IMR-90 (cell line): ENCODE results near the gene RIMBP2. TPM values are rescaled to one million over a fixed set of nuclear protein-coding genes. Genes with fewer than 3 reads are reported as not detected.

Source experiments
- ATAC-seq: fragments of 200-7000 bp; cut with Tn5 transposase; 2 replicates; pipeline ENCODE4 v1.9.1; 2020; ENCODE audit warnings: low read depth, mild to moderate bottlenecking, moderate library complexity
- BruUV-seq: library from RNA; stranded (reverse); fragments of 400-500 nt; replicated peaks from 2 replicates; lab custom pipeline; 2021; lab: Mats Ljungman, UMichigan
- CTCF ChIA-PET: fragments of 300-600 bp; formaldehyde crosslinking; extraction: SDS; loops from one replicate; lab custom pipeline; 2021; ENCODE audit warnings: antibody characterized with exemption; lab: Yijun Ruan, JAX
- POLR2A ChIA-PET: fragments of 300-600 bp; sonication (Branson Sonifier 250); formaldehyde crosslinking; loops from one replicate; lab custom pipeline; 2022; ENCODE audit warnings: antibody characterized with exemption; ENCODE audit not compliant: unreplicated experiment; lab: Charles Lee
- DNase-seq: peaks from one replicate; pipeline ENCODE4 v3.0.0; 2013
- H2AFZ ChIP-seq: replicated peaks from 2 replicates; pipeline ENCODE3; 2013; ENCODE audit warnings: low read length, mild to moderate bottlenecking; ENCODE audit not compliant: poor library complexity
- H2AK5ac ChIP-seq: 2 replicates; pipeline ENCODE4 v1.6.1; 2013; ENCODE audit warnings: low read depth, low read length, inconsistent platforms
- H2AK9ac ChIP-seq: replicated peaks from 2 replicates; pipeline ENCODE3; 2013; ENCODE audit warnings: mild to moderate bottlenecking, low read depth, low read length, moderate library complexity; ENCODE audit not compliant: poor library complexity
- H2BK120ac ChIP-seq: 2 replicates; pipeline ENCODE4 v1.6.1; 2013; ENCODE audit warnings: low read depth, low read length, inconsistent platforms
- H2BK15ac ChIP-seq: 3 replicates; pipeline ENCODE4 v1.6.1; 2013; ENCODE audit warnings: low read depth, low read length, inconsistent platforms
- H2BK20ac ChIP-seq: 2 replicates; pipeline ENCODE4 v1.6.1; 2013; ENCODE audit warnings: low read depth, mild to moderate bottlenecking, inconsistent platforms, low read length, moderate library complexity
- H2BK5ac ChIP-seq: 2 replicates; pipeline ENCODE4 v1.6.1; 2013; ENCODE audit warnings: mild to moderate bottlenecking, low read depth, low read length, inconsistent platforms; ENCODE audit not compliant: poor library complexity, severe bottlenecking
- H3K14ac ChIP-seq: replicated peaks from 2 replicates; pipeline ENCODE4 v1.6.1; 2013; ENCODE audit warnings: low read depth, low read length, inconsistent platforms
- H3K18ac ChIP-seq: 2 replicates; pipeline ENCODE4 v1.6.1; 2013; ENCODE audit warnings: low read depth, low read length, control low read depth
- H3K23ac ChIP-seq: 2 replicates; pipeline ENCODE4 v1.6.1; 2013; ENCODE audit warnings: low read depth, low read length, inconsistent platforms
- H3K27ac ChIP-seq: 2 replicates; pipeline ENCODE4 v1.5.1; 2013; ENCODE audit warnings: mild to moderate bottlenecking, control low read depth, low read length; ENCODE audit not compliant: insufficient read depth
- H3K27me3 ChIP-seq: 2 replicates; pipeline ENCODE4 v1.6.1; 2013; ENCODE audit warnings: low read length; ENCODE audit not compliant: control insufficient read depth, insufficient read depth
- H3K36me3 ChIP-seq: 2 replicates; pipeline ENCODE4 v1.6.1; 2013; ENCODE audit warnings: low read length, mixed read lengths; ENCODE audit not compliant: control insufficient read depth, insufficient read depth
- H3K4ac ChIP-seq: 2 replicates; pipeline ENCODE4 v1.6.1; 2013; ENCODE audit warnings: low read depth, low read length, inconsistent platforms
- H3K4me1 ChIP-seq: 2 replicates; pipeline ENCODE4 v1.6.1; 2013; ENCODE audit warnings: low read length, mixed read lengths; ENCODE audit not compliant: control insufficient read depth, insufficient read depth
- H3K4me2 ChIP-seq: 2 replicates; pipeline ENCODE4 v1.6.1; 2013; ENCODE audit warnings: low read depth, mild to moderate bottlenecking, control low read depth, low read length, moderate library complexity
- H3K4me3 ChIP-seq: 2 replicates; pipeline ENCODE4 v1.5.1; 2013; ENCODE audit warnings: low read depth, mild to moderate bottlenecking, control low read depth, low read length, moderate library complexity; ENCODE audit not compliant: insufficient read depth
- H3K56ac ChIP-seq: 2 replicates; pipeline ENCODE4 v1.6.1; 2013; ENCODE audit warnings: low read length, inconsistent platforms; ENCODE audit not compliant: insufficient read depth; ENCODE audit errors: extremely low read depth
- H3K79me1 ChIP-seq, 2 experiments: 2 replicates each; pipeline ENCODE4 v1.6.1; 2013; ENCODE audit warnings: low read length in 2 of 2, inconsistent platforms in 1 of 2, low read depth in 1 of 2
- H3K9ac ChIP-seq: 2 replicates; pipeline ENCODE4 v1.6.1; 2013; ENCODE audit warnings: low read depth, low read length, control low read depth
- H3K9me1 ChIP-seq: 2 replicates; pipeline ENCODE4 v1.6.1; 2013; ENCODE audit warnings: low read length, inconsistent platforms; ENCODE audit not compliant: insufficient read depth
- H3K9me3 ChIP-seq: 2 replicates; pipeline ENCODE4 v1.6.1; 2013; ENCODE audit warnings: low read length; ENCODE audit not compliant: control insufficient read depth, insufficient read depth
- H4K20me1 ChIP-seq: 2 replicates; pipeline ENCODE4 v1.6.1; 2013; ENCODE audit warnings: low read length, inconsistent platforms; ENCODE audit not compliant: insufficient read depth
- H4K5ac ChIP-seq: 2 replicates; pipeline ENCODE4 v1.6.1; 2013; ENCODE audit warnings: mild to moderate bottlenecking, low read depth, low read length, control low read depth
- H4K8ac ChIP-seq, 2 experiments: 2 replicates each; pipeline ENCODE4 v1.6.1; 2013; ENCODE audit warnings: low read depth in 2 of 2, low read length in 2 of 2, control low read depth in 1 of 2, inconsistent platforms in 1 of 2
- H4K91ac ChIP-seq: 2 replicates; pipeline ENCODE4 v1.6.1; 2013; ENCODE audit warnings: low read depth, low read length, inconsistent platforms; ENCODE audit not compliant: insufficient read depth
- CEBPB ChIP-seq: IDR thresholded peaks from 2 replicates; pipeline ENCODE4 v1.6.1; 2012; ENCODE audit warnings: low read depth, low read length, improper control_type of control experiment
- CHD1 ChIP-seq: IDR thresholded peaks from 2 replicates; pipeline ENCODE4 v1.6.1; 2012; ENCODE audit warnings: low read depth, low read length, improper control_type of control experiment
- CTCF ChIP-seq: conservative IDR thresholded peaks from 2 replicates; pipeline ENCODE4 v1.5.1; 2012; ENCODE audit warnings: mild to moderate bottlenecking, low read depth, low read length, improper control_type of control experiment
- FOS ChIP-seq: fragments of 150-350 bp; IDR thresholded peaks from 2 replicates; pipeline ENCODE4 v1.6.1; 2016; ENCODE audit warnings: low read depth, low read length
- MAFK ChIP-seq: IDR thresholded peaks from 2 replicates; pipeline ENCODE4 v1.6.1; 2012; ENCODE audit warnings: low read depth, low read length, improper control_type of control experiment
- MXI1 ChIP-seq: IDR thresholded peaks from 2 replicates; pipeline ENCODE4 v1.6.1; 2012; ENCODE audit warnings: low read depth, mild to moderate bottlenecking, low read length, moderate library complexity, borderline replicate concordance
- POLR2A ChIP-seq: IDR thresholded peaks from 2 replicates; pipeline ENCODE4 v1.6.1; 2012; ENCODE audit warnings: mild to moderate bottlenecking, low read depth, low read length
- RAD21 ChIP-seq: IDR thresholded peaks from 2 replicates; pipeline ENCODE4 v1.6.1; 2012; ENCODE audit warnings: low read length, improper control_type of control experiment
- RCOR1 ChIP-seq: IDR thresholded peaks from 2 replicates; pipeline ENCODE4 v1.6.1; 2012; ENCODE audit warnings: mild to moderate bottlenecking, low read length, improper control_type of control experiment; ENCODE audit not compliant: insufficient replicate concordance
- RFX5 ChIP-seq: IDR thresholded peaks from 2 replicates; pipeline ENCODE4 v1.8.0; 2012; ENCODE audit warnings: low read depth, mild to moderate bottlenecking, low read length, moderate library complexity
- SMC3 ChIP-seq: fragments of 150-350 bp; IDR thresholded peaks from 2 replicates; pipeline ENCODE4 v1.6.1; 2016; ENCODE audit warnings: low read depth, mild to moderate bottlenecking, antibody characterized with exemption, low read length, moderate library complexity
- USF2 ChIP-seq: fragments of 150-350 bp; IDR thresholded peaks from 2 replicates; pipeline ENCODE4 v1.6.1; 2017; ENCODE audit warnings: mild to moderate bottlenecking, antibody characterized with exemption, low read length, low read depth
- WGBS, 2 experiments: methylation state at CpG; one replicate each; pipeline versions ENCODE4 v1.1.5 to v1.1.7; 2013; ENCODE audit warnings: missing lambda C conversion rate in 2 of 2; ENCODE audit not compliant: insufficient read length in 1 of 2; ENCODE audit errors: extremely low coverage in 2 of 2; 5-methylcytosine and 5-hydroxymethylcytosine counted together
- dilution Hi-C: fragments of 300-500 bp; cut with HindIII; formaldehyde crosslinking; loops from one replicate; pipeline ENCODE4 v1.14.3; 2018; ENCODE audit warnings: low sequenced_read_pairs; ENCODE audit not compliant: unreplicated experiment
- in situ Hi-C: fragments of 300-500 bp; cut with MboI; formaldehyde crosslinking; loops from 3 replicates; pipeline ENCODE4 v1.14.3; 2019; ENCODE audit warnings: low sequenced_read_pairs, inconsistent platforms, mixed read lengths
- intact Hi-C: fragments of 100-400 bp; cut with micrococcal nuclease; formaldehyde crosslinking; loops from 2 replicates; pipeline ENCODE4 v1.10.0; 2022
- polyA plus RNA-seq, 3 experiments: library from polyadenylated mRNA; depleted of rRNA; stranded (reverse); fragments of >200 nt; gene quantifications; 2 replicates each; pipeline ENCODE4 v1.2.3, GENCODE V29; 2012; ENCODE audit warnings: low replicate concordance in 1 of 3
- total RNA-seq: library from RNA; depleted of rRNA; stranded (reverse); fragments of >200 nt; gene quantifications from 2 replicates; pipeline ENCODE4 v1.2.3, GENCODE V29; 2012

Gene RIMBP2
- total and polyA plus RNA-seq, 2 of the 4 experiments (the other 2 are of a cell fraction): not detected

DNA sequence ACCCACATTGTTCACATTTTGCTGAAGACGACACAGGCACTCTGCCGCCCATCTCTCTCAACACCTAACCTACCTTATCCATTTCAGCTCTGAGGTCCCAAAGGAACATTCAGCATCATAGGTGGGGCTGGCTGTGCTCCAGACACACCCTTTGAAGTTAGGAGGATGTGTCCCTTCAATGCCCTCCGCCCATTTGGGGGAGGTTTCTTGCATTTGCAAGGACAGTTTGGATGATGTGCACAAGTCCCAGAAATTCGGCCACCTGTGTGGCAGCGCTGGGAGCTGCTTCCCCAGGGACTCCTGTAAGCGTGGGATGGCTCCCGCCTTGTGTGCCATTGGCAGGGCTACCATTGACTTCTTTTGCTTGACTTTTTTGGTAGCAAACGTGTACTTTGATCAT lies 113.8 kb downstream of the RIMBP2 start:
- BruUV-seq: no TSS peak
- POLR2A ChIA-PET: no interaction called here
- in situ Hi-C loops: no loop called here

More for the DNA sequence above, 113.8 kb downstream of the RIMBP2 start:
- Histone ChIP-seq H3K18ac (no peak overlapping the region), H3K4me2 (no peak overlapping the region), H2AK9ac (peak overlapping the region; percentile 19), H4K5ac (no peak overlapping the region), H2AK5ac (no peak overlapping the region), H3K4me3 (no peak overlapping the region), H4K8ac (no peak overlapping the region), H4K91ac (no peak overlapping the region), H3K27me3 (no peaks in the 10 kb centered on the region), H2AFZ (no peak overlapping the region), H3K23ac (no peak overlapping the region), H2BK15ac (no peak overlapping the region), H3K56ac (no peak overlapping the region), H3K9me1 (no peaks in the 10 kb centered on the region), H3K36me3 (no peaks in the 10 kb centered on the region), H3K4ac (no peak overlapping the region), H2BK120ac (no peak overlapping the region), H2BK20ac (no peak overlapping the region), H3K14ac (no peak overlapping the region), H3K4me1 (no peaks in the 10 kb centered on the region), H3K9ac (no peak overlapping the region), H2BK5ac (no peak overlapping the region), H3K9me3 (peaks cover 19% of the 10 kb centered on the region), H3K79me1 (no peaks in the 10 kb centered on the region), H3K27ac (no peak overlapping the region), H4K20me1 (no peaks in the 10 kb centered on the region)
- no peak for ATAC-seq
- 47% methylated on average over 3 of the region's 8 CpGs; no CpG with 5 or more reads in 1 of the 2 experiments for WGBS, 2 experiments
- intact Hi-C loops: no loop called here
- dilution Hi-C loops: no loop called here
- TF ChIP-seq SMC3 (no peak), CEBPB (no peak), MXI1 (no peak), MAFK (no peak), POLR2A (no peak), CHD1 (no peak), CTCF (no peak), FOS (no peak), USF2 (no peak), RAD21 (no peak), RFX5 (no peak), RCOR1 (no peak)
- CTCF ChIA-PET: no interaction called here
- no peak for DNase-seq
